NCI-H1694 treated with DMSO at 0.1 percent for 48 hours (cell line): ENCODE data around the gene DAND5.

Experiments
- DNase-seq: peaks from one replicate; lab custom pipeline; 2025; lab: John Stamatoyannopoulos, UW

Gene DAND5

DNA sequence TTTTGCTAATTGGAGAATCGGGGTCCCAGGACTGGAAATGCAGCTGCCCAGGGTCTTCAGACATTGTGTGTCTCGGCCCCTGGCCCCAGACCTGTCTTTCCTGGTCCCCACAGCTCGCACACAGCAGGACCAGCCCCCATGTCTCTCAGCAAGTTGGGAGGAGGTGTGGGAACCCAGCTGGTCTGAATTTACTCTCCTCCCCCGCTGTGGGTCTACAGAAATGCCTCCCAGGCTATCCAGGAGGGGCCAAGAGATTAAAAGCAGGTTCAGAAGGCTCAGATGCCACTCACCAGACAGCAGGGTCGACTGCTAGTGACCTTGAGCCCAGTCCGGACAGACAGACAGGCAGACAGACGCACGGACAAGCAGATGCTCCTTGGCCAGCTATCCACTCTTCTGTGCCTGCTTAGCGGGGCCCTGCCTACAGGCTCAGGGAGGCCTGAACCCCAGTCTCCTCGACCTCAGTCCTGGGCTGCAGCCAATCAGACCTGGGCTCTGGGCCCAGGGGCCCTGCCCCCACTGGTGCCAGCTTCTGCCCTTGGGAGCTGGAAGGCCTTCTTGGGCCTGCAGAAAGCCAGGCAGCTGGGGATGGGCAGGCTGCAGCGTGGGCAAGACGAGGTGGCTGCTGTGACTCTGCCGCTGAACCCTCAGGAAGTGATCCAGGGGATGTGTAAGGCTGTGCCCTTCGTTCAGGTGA lies at the start of gene DAND5:
TSS of gene DAND5 (plus strand) at position 285 of the 697 bp plus-strand sequence. CDS start at position 370, 85 bp downstream.
- DNase-seq = peak; percentile 54

DNA sequence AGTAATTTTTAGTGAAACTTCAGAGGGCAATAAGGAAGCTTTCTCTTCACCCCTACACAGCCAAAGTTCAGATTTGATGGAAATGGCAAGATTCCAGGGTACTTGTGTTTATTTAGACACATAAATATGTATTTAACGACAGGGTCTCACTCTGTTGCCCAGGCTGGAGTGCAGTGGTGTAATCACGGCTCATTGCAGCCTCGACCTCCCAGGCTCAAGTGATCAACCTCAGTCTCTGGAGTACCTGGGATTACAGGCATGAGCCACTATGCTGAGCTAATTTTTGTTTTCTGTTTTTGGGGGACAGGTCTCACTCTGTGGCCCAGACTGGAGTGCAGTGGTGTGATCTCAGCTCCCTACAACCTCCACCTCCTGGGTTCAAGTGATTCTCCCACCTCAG lies 48.3 kb upstream of the DAND5 start:
- DNase-seq = no peak

DNA sequence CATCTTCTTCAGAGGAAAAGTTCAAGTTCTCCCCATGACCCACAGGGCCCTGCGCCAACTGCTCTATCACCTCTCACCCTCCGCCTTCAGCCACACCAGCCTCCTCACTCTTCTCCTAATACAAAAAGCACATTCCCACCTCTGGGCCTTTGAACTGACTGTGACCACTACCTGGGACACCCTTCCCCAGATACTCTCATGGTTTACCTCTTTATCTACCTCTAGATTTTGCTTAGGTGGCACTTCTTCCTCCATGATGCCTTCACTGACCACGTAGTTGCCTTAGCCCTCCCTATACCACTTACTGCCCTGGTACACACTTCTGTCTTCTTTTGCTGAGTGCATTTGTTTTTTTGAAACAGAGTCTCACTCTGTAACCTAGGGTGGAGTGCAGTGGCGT lies 46.4 kb upstream of the DAND5 start:
- no peak for DNase-seq

GRCh38 chr19:12924621-12925310 lies 44.6 kb upstream of the DAND5 start:
- DNase-seq = no peak

DNA sequence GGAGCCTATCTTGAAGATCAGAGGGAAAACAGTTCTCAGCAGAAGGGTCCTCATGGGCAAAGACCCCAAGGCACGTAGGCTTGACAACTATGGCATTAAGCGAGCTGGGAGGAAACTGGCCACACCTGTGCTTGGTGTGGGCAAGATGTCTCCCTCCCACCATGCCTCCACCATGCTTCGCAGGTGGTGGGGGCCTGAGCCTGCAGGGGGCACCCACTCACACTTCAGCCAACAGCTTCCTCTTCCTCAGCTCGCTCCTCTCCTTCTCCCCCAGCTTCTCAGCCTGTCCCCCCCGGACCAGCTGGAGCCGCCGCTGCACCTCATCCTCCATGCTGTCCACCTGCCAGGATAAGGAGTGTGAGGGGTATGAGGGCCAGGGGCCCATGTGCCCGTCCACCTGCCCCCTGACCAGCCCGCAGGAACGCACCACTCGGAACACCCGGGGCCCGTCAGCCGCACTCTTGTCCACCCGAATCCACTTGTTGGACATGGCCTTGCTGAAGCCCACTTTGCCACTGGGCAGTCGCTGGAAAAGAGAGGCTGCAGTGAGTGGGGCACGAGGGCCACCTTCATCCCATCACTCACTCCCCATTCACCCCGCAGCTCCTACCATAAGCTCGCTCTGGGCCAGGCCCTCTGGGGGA lies 39.3 kb upstream of the DAND5 start:
- no peak for DNase-seq

- DNase-seq = no peak
Observed at GRCh38 chr19:12932392-12933286, 36.7 kb upstream of the DAND5 start.

DNA sequence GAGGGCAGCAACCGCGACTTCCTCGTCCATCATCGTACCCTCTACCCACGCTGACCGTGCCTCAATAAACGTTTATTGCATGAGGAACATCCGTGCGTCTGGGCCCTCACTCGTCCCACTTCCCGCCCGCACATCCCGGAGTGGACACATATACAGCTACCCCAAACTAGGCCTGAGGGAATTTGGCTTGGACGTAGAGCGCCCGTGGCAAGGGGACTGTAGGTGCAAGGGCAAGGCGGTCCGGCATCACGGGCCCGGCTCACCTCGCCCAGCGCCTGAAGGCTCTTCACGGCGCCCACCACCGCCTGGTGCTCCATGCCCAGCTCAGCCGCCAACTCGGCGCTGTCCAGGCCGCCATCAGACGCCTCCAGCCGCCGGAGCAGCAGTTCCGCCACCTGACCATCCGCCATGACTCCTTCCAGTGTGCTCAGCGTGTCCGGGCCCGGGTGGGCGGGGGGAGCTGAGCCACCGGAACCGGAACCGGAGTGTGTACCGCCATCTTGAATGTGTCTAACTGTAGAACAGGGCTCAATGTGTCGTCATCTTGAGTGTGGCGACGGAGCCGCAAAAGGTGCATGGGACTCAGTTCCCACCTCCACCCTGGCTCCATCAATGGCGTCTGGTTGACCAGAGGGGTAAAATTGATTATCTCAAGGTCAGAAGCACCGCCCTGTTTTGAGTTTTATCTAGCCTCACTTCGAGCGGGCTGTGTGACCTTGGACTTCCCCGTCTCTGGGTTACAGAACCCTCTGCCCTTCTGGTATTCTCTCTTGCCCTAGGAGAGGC lies 35.9 kb upstream of the DAND5 start, which contains the start of gene FARSA:
TSS of gene FARSA (minus strand) at position 425 of the 786 bp plus-strand sequence. CDS start at position 410, 15 bp downstream.
- peak; percentile 84 for DNase-seq

- no peak for DNase-seq
Observed at GRCh38 chr19:12935071-12935470, 34.3 kb upstream of the DAND5 start.

DNA sequence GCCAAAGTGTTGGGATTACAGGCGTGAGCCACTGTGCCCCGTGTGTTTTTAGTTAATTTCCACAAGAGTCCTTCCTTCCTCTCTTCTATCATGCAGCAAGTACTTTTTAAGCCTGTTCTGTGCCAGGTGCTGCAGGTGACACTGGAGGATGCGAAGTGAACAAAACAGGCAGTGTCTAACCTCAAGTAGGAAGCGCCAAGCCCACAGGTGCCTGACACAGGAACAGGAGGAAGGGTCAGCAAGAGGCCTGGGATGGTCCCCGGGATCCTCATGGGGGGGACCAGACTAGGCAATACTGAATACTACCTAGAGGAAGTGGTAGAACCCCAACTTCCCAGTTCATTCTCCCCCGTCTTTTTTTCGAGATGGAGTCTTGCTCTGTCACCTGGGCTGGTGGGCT lies 32.8 kb upstream of the DAND5 start:
- no peak for DNase-seq

- DNase-seq = no peak
Observed at GRCh38 chr19:12937093-12937926, 32.1 kb upstream of the DAND5 start.

GRCh38 chr19:12937927-12938778 lies 31.2 kb upstream of the DAND5 start, which contains the start of gene CALR:
CALR (plus strand) TSS chr19:12938609; CDS start chr19:12938680, 71 bp downstream.
- DNase-seq = peak; percentile 93

DNA sequence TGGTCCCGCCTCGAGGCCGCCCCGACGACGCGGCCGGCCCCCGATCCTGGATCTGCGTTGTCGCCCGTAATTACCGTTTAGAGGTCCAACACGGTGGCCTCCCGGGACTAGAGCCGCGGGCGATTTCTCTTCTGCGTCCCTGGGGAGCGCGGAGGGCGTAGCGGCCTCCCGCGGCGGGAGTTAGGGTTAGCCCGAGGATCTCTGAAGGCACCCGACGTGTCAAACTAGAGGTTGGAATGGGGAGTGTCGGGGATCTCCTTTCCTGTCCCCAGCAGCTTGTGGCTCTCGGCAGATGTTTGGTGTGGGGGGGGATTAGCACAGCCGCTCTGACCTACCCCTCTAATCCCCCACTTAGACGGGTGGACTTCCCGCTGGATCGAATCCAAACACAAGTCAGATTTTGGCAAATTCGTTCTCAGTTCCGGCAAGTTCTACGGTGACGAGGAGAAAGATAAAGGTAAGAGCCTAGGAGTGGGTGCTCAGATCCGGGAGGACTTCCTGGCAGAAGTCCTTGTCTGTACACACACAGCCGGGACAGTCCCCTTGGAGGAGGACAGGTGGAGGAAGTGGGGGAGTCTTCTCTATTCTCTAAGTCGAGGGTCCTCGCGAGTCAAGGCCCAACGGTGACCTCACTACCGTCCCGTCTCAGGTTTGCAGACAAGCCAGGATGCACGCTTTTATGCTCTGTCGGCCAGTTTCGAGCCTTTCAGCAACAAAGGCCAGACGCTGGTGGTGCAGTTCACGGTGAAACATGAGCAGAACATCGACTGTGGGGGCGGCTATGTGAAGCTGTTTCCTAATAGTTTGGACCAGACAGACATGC lies 30.4 kb upstream of the DAND5 start:
- DNase-seq = no peak

- no peak for DNase-seq
Observed at GRCh38 chr19:12939975-12940423, 29.4 kb upstream of the DAND5 start.

DNA sequence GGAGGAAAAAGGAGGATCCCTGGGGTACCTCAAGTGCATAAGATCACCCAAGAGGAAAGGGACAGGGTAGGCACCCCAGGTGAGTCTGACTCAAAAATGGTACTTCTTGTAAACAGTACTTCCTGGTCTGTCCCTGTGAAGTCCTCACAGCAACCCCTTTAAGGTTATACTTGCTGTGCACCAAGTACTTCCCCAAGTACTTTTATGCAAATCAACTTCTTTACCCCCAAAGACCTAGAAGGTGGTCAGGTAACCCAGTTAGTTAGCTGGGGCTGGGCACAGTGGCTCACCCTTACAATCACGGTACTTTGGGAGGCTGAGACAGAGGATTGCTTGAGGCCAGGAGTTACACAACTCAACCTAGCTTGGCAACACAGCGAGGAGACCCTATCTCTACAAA lies 28.5 kb upstream of the DAND5 start:
- DNase-seq = no peak

- DNase-seq = no peak
Observed at GRCh38 chr19:12943437-12944044, 25.8 kb upstream of the DAND5 start.

DNA sequence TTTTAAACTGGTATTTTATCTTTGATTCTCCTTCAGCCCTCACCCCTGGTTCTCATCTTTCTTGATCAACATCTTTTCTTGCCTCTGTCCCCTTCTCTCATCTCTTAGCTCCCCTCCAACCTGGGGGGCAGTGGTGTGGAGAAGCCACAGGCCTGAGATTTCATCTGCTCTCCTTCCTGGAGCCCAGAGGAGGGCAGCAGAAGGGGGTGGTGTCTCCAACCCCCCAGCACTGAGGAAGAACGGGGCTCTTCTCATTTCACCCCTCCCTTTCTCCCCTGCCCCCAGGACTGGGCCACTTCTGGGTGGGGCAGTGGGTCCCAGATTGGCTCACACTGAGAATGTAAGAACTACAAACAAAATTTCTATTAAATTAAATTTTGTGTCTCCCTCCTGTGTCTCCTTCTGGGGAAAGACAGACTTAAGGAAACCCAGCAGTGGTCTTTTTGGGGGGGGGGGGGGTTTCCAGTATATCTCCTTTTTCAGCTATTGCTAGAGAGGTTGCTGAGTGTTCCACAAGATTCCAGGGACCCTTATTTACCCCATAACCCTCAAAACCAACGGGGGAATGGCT lies 25.2 kb upstream of the DAND5 start:
- no peak for DNase-seq

- DNase-seq = peak; percentile 91
Observed at GRCh38 chr19:12945479-12946091, 23.8 kb upstream of the DAND5 start, which contains the start of gene RAD23A. RAD23A (plus strand) TSS chr19:12945862; CDS start chr19:12945949, 87 bp downstream.
